Thoracic aorta (tissue), 2 donors: ENCODE results near the gene FKBP9. TPM values are rescaled to one million over a fixed set of nuclear protein-coding genes. Genes with fewer than 3 reads are reported as not detected.
A peak's percentile ranks its signal among the peaks of the same experiment; 100 is the strongest.

Source experiments
- ATAC-seq: fragments of 150-250 bp; one replicate; pipeline ENCODE4 v1.8.0; 2017; ENCODE audit warnings: low read depth; ENCODE audit not compliant: insufficient number of reproducible peaks, low FRiP score
- DNase-seq: peaks from one replicate; pipeline ENCODE4 v3.0.0-alpha.2; 2020; ENCODE audit warnings: low spot score
- H3K27ac ChIP-seq, 2 donors: fragments of 200-600 bp; sonication (generic); 1 replicate in 1 of 2; 2 replicates in 1 of 2; pipeline ENCODE4 v1.5.1; 2016; ENCODE audit warnings: mild to moderate bottlenecking in 2 of 2, moderate library complexity in 2 of 2
- H3K27me3 ChIP-seq: fragments of 200-600 bp; sonication (generic); replicated peaks from 2 replicates; pipeline ENCODE4 v1.6.0; 2016; ENCODE audit warnings: mild to moderate bottlenecking; ENCODE audit not compliant: insufficient read depth
- H3K36me3 ChIP-seq: fragments of 200-600 bp; sonication (generic); one replicate; pipeline ENCODE4 v1.5.1; 2016
- H3K4me1 ChIP-seq, 2 donors: fragments of 200-600 bp; sonication (generic); 1 replicate in 1 of 2; 2 replicates in 1 of 2; pipeline versions ENCODE4 v1.5.1 to v1.6.0; 2016; ENCODE audit warnings: low read depth in 2 of 2, mild to moderate bottlenecking in 1 of 2; ENCODE audit not compliant: control insufficient read depth in 1 of 2
- H3K4me3 ChIP-seq: fragments of 200-600 bp; sonication (generic); 2 replicates; pipeline ENCODE4 v1.5.1; 2016; ENCODE audit warnings: mild to moderate bottlenecking
- H3K9me3 ChIP-seq: fragments of 200-600 bp; sonication (generic); 2 replicates; pipeline ENCODE4 v1.5.1; 2016
- total RNA-seq, 2 donors: library from RNA; depleted of rRNA; stranded (reverse); fragments of >200 nt; gene quantifications; one replicate each; pipeline versions ENCODE4 v1.1.0 to v1.2.3, GENCODE V29; 2016
- TF ChIP-seq, protein P1 (sequence below): fragments of 200-600 bp; sonication (generic); IDR thresholded peaks from one replicate; pipeline ENCODE4 v1.5.1; 2019; ENCODE audit warnings: antibody characterized with exemption

Gene FKBP9
- total RNA-seq, 2 donors from 2014 or later, result 166 to 196 TPM

DNA sequence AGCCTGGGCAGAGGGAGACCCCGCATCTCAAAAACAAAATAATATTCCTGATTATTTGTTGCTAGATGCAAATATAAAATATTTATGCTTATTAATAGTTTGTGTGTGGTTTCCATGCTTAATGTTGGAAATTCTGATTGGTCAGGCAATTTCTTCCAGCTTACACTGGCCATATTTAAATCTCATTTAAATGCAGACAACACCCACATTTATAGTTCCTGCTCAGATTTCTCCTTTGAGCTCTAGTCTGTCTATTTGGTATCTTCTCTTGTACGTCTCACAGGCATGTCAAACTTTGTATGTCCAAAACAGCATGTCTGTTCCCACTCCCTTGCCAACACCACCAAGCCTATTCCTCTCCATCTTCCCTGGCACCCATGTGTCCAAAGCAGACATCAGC, 52.5 kb downstream of the FKBP9 start:
- no peak for DNase-seq
- no peak overlapping the region for H3K27ac ChIP-seq

DNA sequence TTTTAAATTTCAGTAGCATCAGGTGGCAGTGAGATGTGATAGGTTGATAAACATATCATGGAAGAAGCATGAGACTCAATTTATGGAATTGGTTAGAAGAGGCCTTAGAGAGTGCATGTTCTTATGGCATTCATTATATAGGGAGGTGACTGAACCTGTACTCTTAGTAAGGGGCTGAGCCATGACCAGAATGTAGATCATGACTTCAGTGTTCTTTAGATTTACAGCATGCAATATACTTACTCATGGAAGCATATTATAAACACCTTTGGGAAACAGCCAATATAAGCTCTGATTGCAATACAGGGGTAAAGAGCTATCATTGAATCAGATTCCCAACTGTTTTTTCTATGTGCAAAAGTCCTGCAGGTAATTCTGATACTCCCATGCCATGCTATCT, 55.1 kb downstream of the FKBP9 start:
- Histone ChIP-seq H3K36me3 (peaks cover 13% of the 10 kb centered on the region), H3K4me3 (no peak overlapping the region), H3K27me3 (no peaks in the 10 kb centered on the region), H3K4me1 (no peaks in the 10 kb centered on the region), H3K9me3 (no peaks in the 10 kb centered on the region), H3K27ac (no peak overlapping the region)
- no peak for DNase-seq
- TF ChIP-seq, protein P1, sequence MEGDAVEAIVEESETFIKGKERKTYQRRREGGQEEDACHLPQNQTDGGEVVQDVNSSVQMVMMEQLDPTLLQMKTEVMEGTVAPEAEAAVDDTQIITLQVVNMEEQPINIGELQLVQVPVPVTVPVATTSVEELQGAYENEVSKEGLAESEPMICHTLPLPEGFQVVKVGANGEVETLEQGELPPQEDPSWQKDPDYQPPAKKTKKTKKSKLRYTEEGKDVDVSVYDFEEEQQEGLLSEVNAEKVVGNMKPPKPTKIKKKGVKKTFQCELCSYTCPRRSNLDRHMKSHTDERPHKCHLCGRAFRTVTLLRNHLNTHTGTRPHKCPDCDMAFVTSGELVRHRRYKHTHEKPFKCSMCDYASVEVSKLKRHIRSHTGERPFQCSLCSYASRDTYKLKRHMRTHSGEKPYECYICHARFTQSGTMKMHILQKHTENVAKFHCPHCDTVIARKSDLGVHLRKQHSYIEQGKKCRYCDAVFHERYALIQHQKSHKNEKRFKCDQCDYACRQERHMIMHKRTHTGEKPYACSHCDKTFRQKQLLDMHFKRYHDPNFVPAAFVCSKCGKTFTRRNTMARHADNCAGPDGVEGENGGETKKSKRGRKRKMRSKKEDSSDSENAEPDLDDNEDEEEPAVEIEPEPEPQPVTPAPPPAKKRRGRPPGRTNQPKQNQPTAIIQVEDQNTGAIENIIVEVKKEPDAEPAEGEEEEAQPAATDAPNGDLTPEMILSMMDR, result no peak
- ATAC-seq, result no peak

More for the DNA sequence above, 52.5 kb downstream of the FKBP9 start:
- TF ChIP-seq, protein P1, result no peak
- Histone ChIP-seq H3K4me3 (no peak overlapping the region), H3K36me3 (peaks cover 9% of the 10 kb centered on the region), H3K9me3 (no peaks in the 10 kb centered on the region), H3K4me1 (no peaks in the 10 kb centered on the region), H3K27me3 (no peaks in the 10 kb centered on the region)
- no peak for ATAC-seq

DNA sequence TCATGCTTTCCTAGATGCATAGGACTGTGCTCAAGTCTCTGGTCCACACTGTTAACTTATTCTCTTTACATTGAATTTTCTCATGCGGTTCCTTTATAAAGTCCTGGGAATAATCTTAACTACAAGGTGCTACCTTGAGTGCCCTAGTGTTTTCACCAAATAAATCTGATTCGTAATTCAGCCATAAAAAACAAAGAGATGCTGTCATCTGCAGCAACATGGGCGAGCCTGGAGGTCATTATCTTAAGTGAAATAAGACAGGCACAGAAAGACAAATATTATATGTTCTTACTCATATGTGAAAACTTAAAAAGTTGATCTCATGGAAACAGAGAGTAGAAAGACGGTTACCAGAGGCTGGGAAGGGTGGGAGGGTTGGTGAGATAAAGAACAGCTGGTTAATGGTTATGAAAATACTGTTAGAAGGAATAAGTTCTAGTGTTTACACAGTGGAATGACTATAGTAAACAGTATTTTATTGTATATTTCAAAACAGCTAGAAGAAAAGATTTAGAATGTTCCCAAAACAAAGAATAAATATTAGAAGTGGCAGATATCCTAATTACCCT, 67.0 kb downstream of the FKBP9 start:
- H3K4me1 ChIP-seq, result no peaks in the 10 kb centered on the region
- H3K27me3 ChIP-seq, result no peaks in the 10 kb centered on the region
- TF ChIP-seq, protein P1, result no peak
- DNase-seq (no peak), ATAC-seq (no peak)
- H3K36me3 ChIP-seq, result peaks cover 5% of the 10 kb centered on the region
- no peaks in the 10 kb centered on the region for H3K9me3 ChIP-seq
- no peak overlapping the region for H3K4me3 ChIP-seq
- H3K27ac ChIP-seq, result no peak overlapping the region

- TF ChIP-seq, protein P1, result no peak
- DNase-seq, result no peak
- H3K4me1 ChIP-seq, result peaks cover 10% of the 10 kb centered on the region in 2 donors
Observed at GRCh38 chr7:33035776-33036175, 78.5 kb downstream of the FKBP9 start.

DNA sequence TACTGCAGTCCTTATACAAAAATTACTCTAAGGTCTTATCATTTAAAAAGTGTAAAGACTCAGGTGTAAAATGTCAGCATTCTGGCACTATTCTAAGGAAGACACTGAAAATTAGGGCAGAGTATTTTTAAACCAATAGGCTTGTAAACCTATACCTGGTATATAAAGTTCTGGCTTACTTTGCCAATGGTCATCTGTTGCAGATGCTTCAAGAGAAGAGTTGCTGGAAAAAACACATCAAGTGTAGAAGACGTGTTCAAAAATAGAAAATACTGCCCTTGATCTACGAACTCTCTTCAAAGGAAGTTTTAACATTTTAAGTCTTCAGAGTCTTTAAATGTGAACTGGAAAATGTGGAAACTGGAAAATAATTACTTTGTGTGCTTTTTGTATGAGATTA, 81.4 kb downstream of the FKBP9 start:
- DNase-seq (no peak), ATAC-seq (no peak)
- Histone ChIP-seq H3K27ac (no peak overlapping the region), H3K27me3 (no peaks in the 10 kb centered on the region), H3K36me3 (no peaks in the 10 kb centered on the region), H3K9me3 (no peaks in the 10 kb centered on the region), H3K4me1 (peaks cover 10 to 14% of the 10 kb centered on the region in 2 donors), H3K4me3 (peak overlapping the region; percentile 74)
- TF ChIP-seq, protein P1, result no peak

More at GRCh38 chr7:33035776-33036175, 78.5 kb downstream of the FKBP9 start:
- Histone ChIP-seq H3K27me3 (no peaks in the 10 kb centered on the region), H3K36me3 (no peaks in the 10 kb centered on the region), H3K4me3 (no peak overlapping the region), H3K27ac (no peak overlapping the region), H3K9me3 (no peaks in the 10 kb centered on the region)
- ATAC-seq, result no peak
